ENCODE measurements around the gene PDE4B. TPM values are rescaled to one million over a fixed set of nuclear protein-coding genes. Genes with fewer than 3 reads are reported as not detected.
A peak's percentile ranks its signal among the peaks of the same experiment; 100 is the strongest.

Gene PDE4B
- 7.2 TPM for total RNA-seq (ENCODE audit: unreplicated experiment)
- long read RNA-seq, partial matches to known transcripts, result 2 of 5 reads
- long read RNA-seq, other reads (novel, unspliced or antisense), result 3 of 5 reads

DNA sequence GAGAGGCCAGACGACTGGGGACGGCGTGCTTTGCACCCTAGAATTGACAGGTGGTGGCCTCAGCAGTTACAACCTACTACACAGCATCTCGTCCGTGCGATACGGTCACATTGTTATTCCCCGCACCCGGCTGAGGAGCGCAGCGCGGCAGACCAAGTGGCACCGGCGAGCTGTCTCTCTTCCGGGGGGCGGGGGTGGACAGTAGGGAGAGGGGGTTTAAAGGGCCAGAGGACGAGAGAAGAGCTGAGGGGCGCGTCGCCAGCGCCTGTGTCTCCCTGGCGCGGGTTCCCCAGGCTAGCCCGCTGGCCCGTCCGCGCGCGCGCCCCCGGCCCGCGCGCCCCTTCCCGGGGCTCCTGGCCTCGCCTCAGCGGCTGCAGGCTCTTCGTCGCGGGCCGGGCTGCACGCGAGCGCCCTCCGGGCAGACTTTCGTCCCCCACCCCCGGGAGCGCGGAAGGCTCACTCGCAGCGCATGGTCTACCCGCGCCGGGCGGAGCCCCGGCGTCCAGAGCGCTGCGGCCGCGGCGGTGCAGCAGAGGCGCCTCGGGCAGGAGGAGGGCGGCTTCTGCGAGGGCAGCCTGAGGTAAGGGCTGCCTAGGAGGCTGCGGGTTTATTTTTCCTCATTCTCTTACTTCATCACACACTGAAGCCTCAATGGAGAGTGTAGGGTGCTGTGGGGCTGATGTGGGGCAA, at the start of gene PDE4B:
Gene PDE4B, plus strand, starts transcription at position 227 of the 690 bp plus-strand sequence.
- peaks cover 19% of the 10 kb centered on the region for H3K27me3 Mint-ChIP-seq (ENCODE audit: unreplicated experiment)
- peaks cover 5% of the 10 kb centered on the region for H3K36me3 Mint-ChIP-seq (ENCODE audit: unreplicated experiment)
- peaks cover 10% of the 10 kb centered on the region for H3K4me1 Mint-ChIP-seq (ENCODE audit: low read depth, unreplicated experiment)
- TF ChIP-seq CTCF (IDR thresholded peaks at IDR 0.05; ENCODE audit: partially characterized antibody, unreplicated experiment), result no peak
- peaks cover 13% of the 10 kb centered on the region for H3K9me3 Mint-ChIP-seq (ENCODE audit: unreplicated experiment)
- peak within 1 kb of the TSS; percentile 94 for H3K4me3 Mint-ChIP-seq (ENCODE audit: unreplicated experiment)
- H3K27ac Mint-ChIP-seq (ENCODE audit: unreplicated experiment), result peak within 1 kb of the TSS; percentile 84
- peak; percentile 76 for DNase-seq

- H3K36me3 Mint-ChIP-seq (ENCODE audit: unreplicated experiment), result peaks cover 6% of the 10 kb centered on the region
- no peak overlapping the region for H3K27ac Mint-ChIP-seq (ENCODE audit: unreplicated experiment)
- H3K4me1 Mint-ChIP-seq (ENCODE audit: low read depth, unreplicated experiment), result no peaks in the 10 kb centered on the region
- H3K4me3 Mint-ChIP-seq (ENCODE audit: unreplicated experiment), result no peak overlapping the region
- H3K27me3 Mint-ChIP-seq (ENCODE audit: unreplicated experiment), result peaks cover 4% of the 10 kb centered on the region
- TF ChIP-seq CTCF (IDR thresholded peaks at IDR 0.05; ENCODE audit: partially characterized antibody, unreplicated experiment), result no peak
- DNase-seq, result no peak
- peaks cover 3% of the 10 kb centered on the region for H3K9me3 Mint-ChIP-seq (ENCODE audit: unreplicated experiment)
Measured at GRCh38 chr1:65744731-65745130, 48.0 kb upstream of the PDE4B start.

- Mint-ChIP-seq H3K4me3 (ENCODE audit: unreplicated experiment) (no peak overlapping the region), H3K27me3 (ENCODE audit: unreplicated experiment) (no peaks in the 10 kb centered on the region), H3K27ac (ENCODE audit: unreplicated experiment) (no peak overlapping the region), H3K4me1 (ENCODE audit: low read depth, unreplicated experiment) (no peaks in the 10 kb centered on the region), H3K36me3 (ENCODE audit: unreplicated experiment) (no peaks in the 10 kb centered on the region), H3K9me3 (ENCODE audit: unreplicated experiment) (no peaks in the 10 kb centered on the region)
- no peak for DNase-seq
- no peak for TF ChIP-seq CTCF (IDR thresholded peaks at IDR 0.05; ENCODE audit: partially characterized antibody, unreplicated experiment)
Measured at GRCh38 chr1:65751961-65752360, 40.7 kb upstream of the PDE4B start.

DNA sequence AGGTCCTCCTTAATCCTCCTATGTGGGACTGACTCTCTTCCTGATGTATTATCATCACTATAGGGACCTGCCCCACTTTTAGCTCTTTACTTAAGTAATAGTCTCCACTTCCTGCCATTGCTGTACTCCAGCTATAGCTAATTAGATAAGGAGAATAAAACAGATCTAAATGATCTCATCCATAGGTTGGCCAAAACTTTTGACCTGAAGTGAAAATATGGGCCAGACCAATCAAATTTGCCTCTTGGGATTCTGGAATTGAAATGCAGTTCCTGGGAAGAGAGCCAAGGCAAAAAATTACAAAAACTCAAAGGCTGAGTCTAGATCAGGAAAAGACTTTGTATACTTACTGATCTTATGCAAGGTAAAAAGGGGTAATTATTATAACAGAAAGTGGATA, 36.1 kb upstream of the PDE4B start:
- no peak for DNase-seq
- H3K36me3 Mint-ChIP-seq (ENCODE audit: unreplicated experiment), result no peaks in the 10 kb centered on the region
- H3K27ac Mint-ChIP-seq (ENCODE audit: unreplicated experiment), result no peak overlapping the region
- H3K9me3 Mint-ChIP-seq (ENCODE audit: unreplicated experiment), result no peaks in the 10 kb centered on the region
- no peaks in the 10 kb centered on the region for H3K4me1 Mint-ChIP-seq (ENCODE audit: low read depth, unreplicated experiment)
- H3K27me3 Mint-ChIP-seq (ENCODE audit: unreplicated experiment), result no peaks in the 10 kb centered on the region
- no peak for TF ChIP-seq CTCF (IDR thresholded peaks at IDR 0.05; ENCODE audit: partially characterized antibody, unreplicated experiment)
- H3K4me3 Mint-ChIP-seq (ENCODE audit: unreplicated experiment), result no peak overlapping the region

DNA sequence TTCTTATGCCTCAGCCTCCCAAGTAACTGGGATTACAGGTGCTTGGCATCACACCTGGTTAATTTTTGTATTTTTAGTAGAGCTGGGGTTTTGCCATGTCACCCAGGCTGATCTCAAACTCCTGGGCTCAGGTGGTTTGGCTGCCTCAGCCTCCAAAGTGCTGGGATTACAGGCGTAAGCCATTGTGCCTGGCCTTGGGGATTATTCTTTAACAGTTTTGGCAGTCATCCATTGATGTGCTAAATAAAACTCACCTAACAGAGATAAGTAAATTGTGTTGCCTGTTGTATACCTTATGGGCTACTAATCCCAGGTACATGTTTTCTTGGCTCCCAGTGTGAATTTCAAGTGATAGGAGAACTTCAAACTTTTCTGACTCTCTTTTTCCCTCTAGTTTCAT, 35.2 kb upstream of the PDE4B start:
- no peak overlapping the region for H3K27ac Mint-ChIP-seq (ENCODE audit: unreplicated experiment)

More for the DNA sequence above, 35.2 kb upstream of the PDE4B start:
- no peaks in the 10 kb centered on the region for H3K36me3 Mint-ChIP-seq (ENCODE audit: unreplicated experiment)
- TF ChIP-seq CTCF (IDR thresholded peaks at IDR 0.05; ENCODE audit: partially characterized antibody, unreplicated experiment), result no peak
- H3K4me1 Mint-ChIP-seq (ENCODE audit: low read depth, unreplicated experiment), result no peaks in the 10 kb centered on the region
- DNase-seq, result no peak
- H3K27me3 Mint-ChIP-seq (ENCODE audit: unreplicated experiment), result no peaks in the 10 kb centered on the region
- H3K4me3 Mint-ChIP-seq (ENCODE audit: unreplicated experiment), result no peak overlapping the region
- H3K9me3 Mint-ChIP-seq (ENCODE audit: unreplicated experiment), result no peaks in the 10 kb centered on the region

All from glutamatergic neuron (in vitro differentiated cells).